ENCODE measurements around the gene UBE2F.
"Not testable (repeated sequence)": the region's sequence is repeated elsewhere in the genome, so short reads cannot be mapped to it uniquely, and the experiment has no call there.

Gene UBE2F

DNA sequence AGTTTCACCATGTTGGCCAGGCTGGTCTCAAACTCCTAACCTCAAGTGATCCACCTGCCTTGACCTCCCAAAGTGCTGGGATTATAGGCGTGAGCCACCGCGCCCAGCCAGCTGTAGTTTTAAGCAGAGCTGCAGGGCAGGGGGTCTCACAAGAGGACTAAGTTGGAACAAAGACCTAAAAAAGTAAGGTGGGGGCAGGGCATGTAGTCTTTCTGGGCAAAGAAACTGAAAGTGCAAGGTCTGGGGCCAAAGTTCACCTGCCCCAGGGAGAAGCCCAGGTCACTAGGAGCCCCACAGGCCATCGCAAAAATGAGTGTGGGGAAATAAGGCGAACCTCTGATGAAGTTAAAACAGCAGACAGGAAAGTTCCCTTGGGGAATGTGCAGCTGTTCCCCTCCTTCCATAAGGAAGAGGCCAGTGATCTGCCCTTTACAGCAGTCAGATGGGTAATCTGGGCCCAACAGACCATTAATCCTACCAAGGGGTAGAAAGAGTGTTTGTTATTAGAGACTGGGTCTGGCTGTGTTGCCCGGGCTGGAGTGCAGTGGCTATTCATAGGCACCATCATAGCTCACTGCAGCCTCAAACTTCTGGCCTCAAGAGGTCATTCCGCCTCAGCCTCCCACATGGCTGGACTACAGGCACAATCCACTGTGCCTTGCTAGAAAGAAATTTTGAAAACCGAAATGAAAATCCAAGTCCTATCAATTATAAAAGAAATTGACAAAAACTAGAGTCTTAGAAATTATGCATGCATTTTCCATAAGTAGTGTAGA, 96.8 kb downstream of the UBE2F start:
- peaks cover 8% of the 10 kb centered on the region; the same call in 1 of the 2 replicates for H3K4me1 ChIP-seq (ENCODE audit: control insufficient read depth, insufficient read depth, low read length)
- H3K27me3 ChIP-seq (ENCODE audit: control insufficient read depth, insufficient read depth, low read length) = no peaks in the 10 kb centered on the region
- no peaks in the 10 kb centered on the region for H3K9me3 ChIP-seq (ENCODE audit: control insufficient read depth, insufficient read depth, low read length)
- H3K27ac ChIP-seq (ENCODE audit: low read depth, low read length) = no peak overlapping the region
- H3K9ac ChIP-seq (ENCODE audit: low read depth, low read length) = no peak overlapping the region
- H3K4me3 ChIP-seq (ENCODE audit: low read depth, low read length) = no peak overlapping the region
- H3K36me3 ChIP-seq (ENCODE audit: control insufficient read depth, insufficient read depth, low read length) = peaks cover 49% of the 10 kb centered on the region

DNA sequence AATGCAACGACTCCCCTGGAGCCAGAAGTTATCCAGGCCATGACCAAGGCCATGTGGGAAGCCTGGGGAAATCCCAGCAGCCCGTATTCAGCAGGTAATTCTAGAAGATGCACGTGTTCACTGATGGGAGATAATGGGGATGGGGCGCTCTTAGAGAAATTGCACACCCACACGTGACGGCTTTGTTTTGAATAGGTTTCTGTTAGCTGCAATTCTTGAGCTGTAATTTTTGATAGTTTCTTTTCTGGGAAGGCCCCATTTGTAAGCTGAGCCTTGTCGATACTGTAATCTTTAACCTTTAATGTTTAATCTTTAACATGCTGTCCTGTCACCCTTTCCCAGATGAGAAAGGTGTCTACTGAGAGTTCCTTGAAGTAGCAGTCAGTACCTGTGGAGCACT, 97.6 kb downstream of the UBE2F start:
- no peak overlapping the region for H3K4me3 ChIP-seq (ENCODE audit: low read depth, low read length)
- H3K27ac ChIP-seq (ENCODE audit: low read depth, low read length) = no peak overlapping the region
- peaks cover 8% of the 10 kb centered on the region; the same call in 1 of the 2 replicates for H3K4me1 ChIP-seq (ENCODE audit: control insufficient read depth, insufficient read depth, low read length)
- peaks cover 57% of the 10 kb centered on the region for H3K36me3 ChIP-seq (ENCODE audit: control insufficient read depth, insufficient read depth, low read length)
- no peak overlapping the region for H3K9ac ChIP-seq (ENCODE audit: low read depth, low read length)
- H3K27me3 ChIP-seq (ENCODE audit: control insufficient read depth, insufficient read depth, low read length) = no peaks in the 10 kb centered on the region
- no peaks in the 10 kb centered on the region for H3K9me3 ChIP-seq (ENCODE audit: control insufficient read depth, insufficient read depth, low read length)

DNA sequence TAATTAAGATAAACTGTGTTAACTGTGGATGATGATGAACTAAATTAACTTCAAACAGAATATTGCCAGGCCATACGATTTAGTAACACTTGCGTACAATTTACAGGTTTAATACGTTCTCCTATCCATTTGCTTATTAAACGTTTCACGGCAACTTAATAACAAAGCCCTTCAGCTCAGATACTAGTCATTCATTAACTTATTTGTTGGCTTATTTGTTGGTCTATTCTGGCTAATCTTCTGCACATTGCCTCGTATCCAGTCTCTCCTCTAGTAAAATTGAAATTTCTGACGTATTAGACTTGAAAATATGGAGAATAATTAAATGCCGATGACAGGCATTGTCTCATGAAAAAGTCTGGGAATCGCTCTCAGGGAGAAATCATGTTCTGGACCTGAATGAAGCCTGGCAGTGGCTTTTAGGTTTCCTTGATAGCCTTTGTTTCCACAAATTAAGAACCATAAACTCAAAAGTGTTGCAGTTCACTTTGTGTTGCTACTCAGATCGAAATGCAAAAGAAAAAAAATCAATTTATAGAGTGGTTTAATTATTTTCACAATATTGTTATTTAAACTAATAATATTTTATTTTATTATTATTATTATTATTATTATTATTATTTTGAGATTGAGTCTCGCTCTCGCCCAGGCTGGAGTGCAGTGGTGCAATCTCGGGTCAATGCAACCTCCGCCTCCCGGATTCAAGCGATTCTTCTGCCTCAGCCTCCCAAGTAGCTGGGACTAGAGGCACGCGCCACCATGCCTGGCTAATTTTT, 98.4 kb downstream of the UBE2F start:
- Histone ChIP-seq H3K4me3 (ENCODE audit: low read depth, low read length) (no peak overlapping the region), H3K36me3 (ENCODE audit: control insufficient read depth, insufficient read depth, low read length) (peaks cover 66% of the 10 kb centered on the region)

DNA sequence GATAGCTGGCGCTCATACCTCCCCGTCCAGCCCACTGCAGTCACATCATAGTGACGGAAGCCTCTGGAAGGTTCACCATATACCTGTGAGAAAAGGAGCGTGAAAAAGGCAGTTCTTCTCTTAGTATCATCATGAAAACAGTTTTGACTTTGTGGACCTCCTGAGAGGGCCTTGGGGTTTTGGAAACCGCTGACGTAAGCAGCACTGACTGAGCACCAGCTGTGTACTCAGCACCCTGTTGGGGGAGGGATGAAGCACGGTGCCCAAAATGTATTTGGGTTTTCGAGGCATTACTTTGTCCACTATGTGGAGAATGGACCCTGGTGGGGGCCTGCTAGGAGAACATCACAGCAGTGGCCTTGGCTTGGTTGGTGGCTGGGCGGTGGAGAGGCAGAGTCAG, 99.4 kb downstream of the UBE2F start:
- Histone ChIP-seq H3K9ac (ENCODE audit: low read depth, low read length) (no peak overlapping the region), H3K27ac (ENCODE audit: low read depth, low read length) (no peak overlapping the region), H3K36me3 (ENCODE audit: control insufficient read depth, insufficient read depth, low read length) (peaks cover 75% of the 10 kb centered on the region), H3K4me3 (ENCODE audit: low read depth, low read length) (no peak overlapping the region), H3K27me3 (ENCODE audit: control insufficient read depth, insufficient read depth, low read length) (no peaks in the 10 kb centered on the region), H3K4me1 (ENCODE audit: control insufficient read depth, insufficient read depth, low read length) (peaks cover 6% of the 10 kb centered on the region; the same call in 1 of the 2 replicates), H3K9me3 (ENCODE audit: control insufficient read depth, insufficient read depth, low read length) (no peaks in the 10 kb centered on the region)

More for the DNA sequence above, 98.4 kb downstream of the UBE2F start:
- Histone ChIP-seq H3K9ac (ENCODE audit: low read depth, low read length) (no peak overlapping the region), H3K4me1 (ENCODE audit: control insufficient read depth, insufficient read depth, low read length) (peaks cover 6% of the 10 kb centered on the region; the same call in 1 of the 2 replicates), H3K9me3 (ENCODE audit: control insufficient read depth, insufficient read depth, low read length) (no peaks in the 10 kb centered on the region), H3K27me3 (ENCODE audit: control insufficient read depth, insufficient read depth, low read length) (no peaks in the 10 kb centered on the region), H3K27ac (ENCODE audit: low read depth, low read length) (no peak overlapping the region)

DNA sequence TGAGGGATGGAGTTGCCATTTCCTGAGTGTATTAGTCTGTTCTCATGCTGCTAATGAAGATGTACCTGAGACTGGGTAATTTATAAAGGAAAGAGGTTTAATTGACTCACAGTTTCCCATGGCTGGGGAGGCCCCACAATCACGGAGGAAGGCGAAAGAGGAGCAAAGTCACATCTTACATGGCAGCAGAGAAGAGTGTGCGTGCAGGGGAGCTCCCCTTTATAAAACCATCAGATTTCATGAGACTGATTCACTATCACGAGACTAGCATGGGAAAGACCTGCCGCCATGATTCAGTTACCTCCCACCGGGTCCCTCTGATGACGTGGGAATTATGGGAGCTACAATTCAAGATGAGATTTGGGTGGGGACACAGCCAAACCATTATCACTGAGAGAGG, 99.9 kb downstream of the UBE2F start:
- H3K27ac ChIP-seq (ENCODE audit: low read depth, low read length); H3K4me1 ChIP-seq (ENCODE audit: control insufficient read depth, insufficient read depth, low read length); H3K9ac ChIP-seq (ENCODE audit: low read depth, low read length); H3K27me3 ChIP-seq (ENCODE audit: control insufficient read depth, insufficient read depth, low read length); H3K4me3 ChIP-seq (ENCODE audit: low read depth, low read length); H3K9me3 ChIP-seq (ENCODE audit: control insufficient read depth, insufficient read depth, low read length): not testable (repeated sequence)
- H3K36me3 ChIP-seq (ENCODE audit: control insufficient read depth, insufficient read depth, low read length) = peaks cover 79% of the 10 kb centered on the region

DNA sequence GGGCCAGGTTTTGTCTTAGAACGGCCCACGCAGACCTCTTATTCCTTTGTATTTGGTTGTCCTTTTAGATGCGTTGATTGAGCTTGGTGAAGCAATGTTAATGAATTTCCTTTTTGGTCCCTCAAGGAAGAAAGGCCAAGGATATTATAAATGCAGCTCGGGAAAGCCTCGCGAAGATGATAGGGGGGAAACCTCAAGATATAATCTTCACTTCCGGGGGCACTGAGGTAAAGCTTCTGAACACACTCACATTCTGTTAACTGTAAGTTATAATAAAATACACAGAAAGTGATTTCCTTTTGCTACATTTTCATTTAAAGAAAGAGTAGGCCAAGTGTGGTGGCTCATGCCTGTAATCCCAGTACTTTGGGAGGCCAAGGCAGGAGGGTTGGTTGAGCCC, 101.1 kb downstream of the UBE2F start:
- no peaks in the 10 kb centered on the region for H3K9me3 ChIP-seq (ENCODE audit: control insufficient read depth, insufficient read depth, low read length)
- peaks cover 91% of the 10 kb centered on the region for H3K36me3 ChIP-seq (ENCODE audit: control insufficient read depth, insufficient read depth, low read length)
- no peak overlapping the region for H3K4me3 ChIP-seq (ENCODE audit: low read depth, low read length)
- no peaks in the 10 kb centered on the region for H3K27me3 ChIP-seq (ENCODE audit: control insufficient read depth, insufficient read depth, low read length)
- no peaks in the 10 kb centered on the region for H3K4me1 ChIP-seq (ENCODE audit: control insufficient read depth, insufficient read depth, low read length)
- no peak overlapping the region for H3K27ac ChIP-seq (ENCODE audit: low read depth, low read length)
- no peak overlapping the region for H3K9ac ChIP-seq (ENCODE audit: low read depth, low read length)

DNA sequence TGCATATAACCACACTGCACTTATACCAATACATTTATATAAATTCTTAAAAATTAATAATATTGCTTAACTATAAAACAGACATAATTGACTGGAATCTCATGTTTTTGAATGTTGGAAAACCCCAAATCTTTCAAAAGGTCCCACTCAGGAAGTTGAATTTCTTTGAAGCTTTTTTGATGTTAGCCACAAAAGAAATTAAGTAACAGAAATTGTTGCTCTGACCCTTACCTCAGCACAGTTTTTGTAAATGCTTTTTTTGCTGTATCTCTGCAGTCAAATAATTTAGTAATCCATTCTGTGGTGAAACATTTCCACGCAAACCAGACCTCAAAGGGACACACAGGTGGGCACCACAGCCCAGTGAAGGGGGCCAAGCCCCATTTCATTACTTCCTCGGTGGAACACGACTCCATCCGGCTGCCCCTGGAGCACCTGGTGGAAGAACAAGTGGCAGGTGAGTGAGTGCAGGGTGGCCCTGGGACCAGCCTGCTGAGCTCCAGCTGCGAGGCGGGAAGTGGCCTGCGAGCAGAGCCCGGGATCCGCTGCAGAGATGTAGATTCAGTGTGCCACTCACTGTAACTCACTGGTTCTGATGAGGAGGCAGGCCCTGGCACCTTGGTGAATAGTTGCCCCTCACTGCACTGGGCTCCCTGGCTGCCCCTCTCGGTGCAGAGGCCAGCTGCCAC, 102.4 kb downstream of the UBE2F start:
- Histone ChIP-seq H3K4me1 (ENCODE audit: control insufficient read depth, insufficient read depth, low read length) (no peaks in the 10 kb centered on the region), H3K9me3 (ENCODE audit: control insufficient read depth, insufficient read depth, low read length) (no peaks in the 10 kb centered on the region), H3K27me3 (ENCODE audit: control insufficient read depth, insufficient read depth, low read length) (no peaks in the 10 kb centered on the region), H3K36me3 (ENCODE audit: control insufficient read depth, insufficient read depth, low read length) (peaks cover 97% of the 10 kb centered on the region), H3K9ac (ENCODE audit: low read depth, low read length) (no peak overlapping the region), H3K4me3 (ENCODE audit: low read depth, low read length) (no peak overlapping the region), H3K27ac (ENCODE audit: low read depth, low read length) (no peak overlapping the region)

DNA sequence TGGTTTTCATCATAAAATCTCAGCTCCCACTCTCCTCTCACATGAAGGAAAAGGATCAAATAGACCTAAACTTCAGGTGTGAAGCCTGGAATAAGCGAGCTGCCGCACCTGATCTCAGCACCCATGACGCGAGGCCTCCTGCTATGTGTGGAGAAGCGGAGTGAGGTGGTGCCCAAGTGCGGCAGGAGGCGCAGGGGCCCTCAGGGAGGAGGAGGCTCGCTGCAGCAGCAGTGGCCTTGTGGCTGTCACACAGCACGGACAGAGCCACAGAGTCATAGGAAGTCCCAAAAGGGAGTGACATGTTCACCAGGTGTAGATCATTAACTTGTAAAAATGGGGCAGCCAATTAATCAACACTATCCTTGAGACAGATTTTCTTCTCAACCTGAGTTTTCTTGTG, 103.1 kb downstream of the UBE2F start:
- no peak overlapping the region for H3K9ac ChIP-seq (ENCODE audit: low read depth, low read length)
- H3K4me1 ChIP-seq (ENCODE audit: control insufficient read depth, insufficient read depth, low read length) = no peaks in the 10 kb centered on the region
- no peak overlapping the region for H3K27ac ChIP-seq (ENCODE audit: low read depth, low read length)
- no peak overlapping the region for H3K4me3 ChIP-seq (ENCODE audit: low read depth, low read length)
- H3K36me3 ChIP-seq (ENCODE audit: control insufficient read depth, insufficient read depth, low read length) = peaks cover 96% of the 10 kb centered on the region
- H3K27me3 ChIP-seq (ENCODE audit: control insufficient read depth, insufficient read depth, low read length) = no peaks in the 10 kb centered on the region
- H3K9me3 ChIP-seq (ENCODE audit: control insufficient read depth, insufficient read depth, low read length) = no peaks in the 10 kb centered on the region

DNA sequence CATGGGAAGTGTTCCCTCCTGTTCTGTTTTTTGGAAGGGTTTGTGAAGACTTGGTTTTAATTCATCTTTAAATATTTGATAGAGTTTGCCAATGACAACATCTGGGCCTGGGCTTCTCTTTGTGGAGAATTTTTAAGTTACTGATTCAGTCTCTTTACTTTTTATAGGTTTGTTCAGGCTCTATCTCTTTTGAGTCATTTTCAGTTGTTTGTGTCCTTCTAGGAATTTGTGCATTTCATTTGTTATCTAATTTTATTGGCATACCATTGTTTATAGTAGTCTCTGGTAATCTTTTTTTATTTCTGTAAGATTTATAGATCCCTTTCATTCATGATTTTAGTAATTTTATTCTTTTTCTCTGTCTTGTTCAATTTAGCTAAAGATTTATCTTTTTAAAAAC, 108.6 kb downstream of the UBE2F start:
- H3K27ac ChIP-seq (ENCODE audit: low read depth, low read length) = no peak overlapping the region
- no peaks in the 10 kb centered on the region for H3K27me3 ChIP-seq (ENCODE audit: control insufficient read depth, insufficient read depth, low read length)
- no peak overlapping the region for H3K9ac ChIP-seq (ENCODE audit: low read depth, low read length)
- 0 out of 2 replicates have a peak, but pooled peaks cover 4% of the 10 kb centered on the region for H3K4me1 ChIP-seq (ENCODE audit: control insufficient read depth, insufficient read depth, low read length)
- peaks cover 76% of the 10 kb centered on the region for H3K36me3 ChIP-seq (ENCODE audit: control insufficient read depth, insufficient read depth, low read length)
- no peak overlapping the region for H3K4me3 ChIP-seq (ENCODE audit: low read depth, low read length)
- H3K9me3 ChIP-seq (ENCODE audit: control insufficient read depth, insufficient read depth, low read length) = no peaks in the 10 kb centered on the region

DNA sequence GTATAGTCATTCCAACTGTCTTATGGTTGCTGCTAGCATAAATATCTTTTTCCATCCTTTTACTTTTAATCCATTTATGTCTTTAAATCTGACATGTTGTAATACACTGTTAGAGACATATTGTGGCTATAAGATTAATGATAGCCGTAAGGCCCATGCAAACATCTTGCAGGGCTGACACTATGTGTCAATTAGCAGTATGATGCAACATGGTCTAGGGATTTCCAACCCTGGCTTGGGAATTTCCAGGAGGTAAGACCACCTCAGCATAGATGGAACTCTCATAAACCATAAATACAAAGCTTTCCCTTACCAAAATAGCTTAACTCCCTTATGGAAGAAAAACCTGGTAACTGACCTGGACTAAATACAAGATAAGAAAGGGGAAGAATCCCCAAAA, 110.5 kb downstream of the UBE2F start:
- Histone ChIP-seq H3K36me3 (ENCODE audit: control insufficient read depth, insufficient read depth, low read length) (peaks cover 77% of the 10 kb centered on the region), H3K4me3 (ENCODE audit: low read depth, low read length) (no peak overlapping the region), H3K9ac (ENCODE audit: low read depth, low read length) (no peak overlapping the region), H3K27me3 (ENCODE audit: control insufficient read depth, insufficient read depth, low read length) (no peaks in the 10 kb centered on the region), H3K9me3 (ENCODE audit: control insufficient read depth, insufficient read depth, low read length) (no peaks in the 10 kb centered on the region), H3K27ac (ENCODE audit: low read depth, low read length) (no peak overlapping the region), H3K4me1 (ENCODE audit: control insufficient read depth, insufficient read depth, low read length) (0 out of 2 replicates have a peak, but pooled peaks cover 4% of the 10 kb centered on the region)

Measured in HUES48 (cell line).